Measurements from ENCODE around the gene FYN.
"Not testable (repeated sequence)": the region's sequence is repeated elsewhere in the genome, so short reads cannot be mapped to it uniquely, and the experiment has no call there.

Gene FYN
- 423 to 828 (median 514) reads per million in 3 experiments for total RNA-seq

DNA sequence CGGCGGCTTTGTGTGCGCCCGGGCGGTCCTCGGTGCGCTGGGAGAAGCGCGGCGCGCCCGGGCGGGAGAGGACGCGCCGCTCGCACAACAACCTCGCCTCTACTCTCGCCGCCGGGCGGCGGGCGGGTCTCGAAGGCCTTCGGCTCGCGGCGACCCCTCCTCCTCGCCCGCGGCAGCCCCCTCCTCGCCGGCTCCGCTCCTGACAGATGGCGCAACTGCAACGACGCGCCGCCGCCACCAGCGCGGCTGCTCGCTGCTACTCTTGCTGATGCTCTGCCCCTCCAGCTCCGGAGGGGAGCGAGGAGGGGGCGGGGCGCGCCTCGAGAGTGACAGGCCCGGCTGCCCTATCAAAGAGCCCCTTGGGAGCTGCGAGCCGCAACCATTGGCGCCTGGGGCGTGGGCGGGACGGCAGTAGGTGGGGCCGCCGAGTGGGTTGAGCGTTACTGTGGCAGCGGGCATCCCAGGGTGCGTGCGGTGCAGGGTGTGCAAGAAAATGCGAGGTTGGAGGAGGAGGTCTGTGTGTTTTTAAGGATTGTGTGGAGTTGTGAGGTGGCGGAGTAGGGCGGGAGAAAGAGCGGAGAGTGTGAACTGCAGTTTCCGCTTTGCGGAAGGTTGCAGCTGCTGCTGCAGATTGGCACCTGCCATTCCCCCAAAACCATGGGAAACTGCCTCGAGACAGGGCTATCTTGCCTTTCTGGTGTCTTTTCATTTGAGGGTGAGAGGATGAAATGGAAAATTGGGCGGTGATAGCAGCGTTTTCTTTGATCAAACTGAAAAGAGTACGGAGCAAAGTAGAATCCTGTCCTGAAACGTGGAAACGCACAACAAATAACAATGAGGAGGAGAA, at the start of gene FYN:
Gene FYN, minus strand, starts transcription at position 275 of the 847 bp plus-strand sequence. CDS start 153,401 bp downstream, outside the sequence.
- DNase-seq, result peak; percentile 98

DNA sequence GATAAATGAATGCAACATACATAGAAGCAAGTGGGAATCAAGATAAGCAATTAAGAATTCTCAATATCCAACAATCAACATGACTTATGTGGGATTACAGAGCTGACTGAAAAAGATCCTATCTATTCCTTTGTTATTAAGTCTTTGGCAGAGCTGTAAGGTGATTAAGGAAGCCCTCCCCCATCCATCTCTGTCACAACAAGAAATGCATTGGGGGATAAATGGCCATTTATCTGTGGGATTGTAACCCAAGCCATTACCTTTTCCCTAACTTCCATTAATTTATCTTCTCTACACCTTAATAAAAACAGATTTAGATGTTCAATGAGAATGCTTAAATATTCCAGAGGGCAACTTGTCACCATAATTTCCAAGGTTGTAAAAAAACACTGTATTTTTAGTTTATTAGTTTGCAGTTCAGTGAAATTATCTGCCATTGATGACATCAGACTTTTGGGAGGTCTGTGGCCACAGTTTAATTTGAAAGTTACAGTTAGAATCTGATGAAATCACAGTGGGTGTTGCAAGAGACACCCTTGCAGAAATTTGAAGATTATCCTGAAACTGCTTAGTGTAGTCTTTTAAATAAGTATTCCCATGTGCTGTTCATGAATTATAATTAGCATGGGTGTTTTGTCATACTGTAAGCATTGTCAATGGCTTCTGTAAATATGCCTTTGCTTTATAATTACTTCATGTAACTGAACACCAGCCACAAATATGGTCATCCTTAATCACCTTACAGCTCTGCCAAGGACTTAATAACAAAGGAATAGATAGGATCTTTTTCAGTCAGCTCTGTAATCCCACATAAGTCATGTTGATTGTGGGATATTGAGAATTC, 49.4 kb upstream of the FYN start:
- no peak for DNase-seq

GRCh38 chr6:111921103-111921502, 47.9 kb upstream of the FYN start:
- DNase-seq, result no peak

DNA sequence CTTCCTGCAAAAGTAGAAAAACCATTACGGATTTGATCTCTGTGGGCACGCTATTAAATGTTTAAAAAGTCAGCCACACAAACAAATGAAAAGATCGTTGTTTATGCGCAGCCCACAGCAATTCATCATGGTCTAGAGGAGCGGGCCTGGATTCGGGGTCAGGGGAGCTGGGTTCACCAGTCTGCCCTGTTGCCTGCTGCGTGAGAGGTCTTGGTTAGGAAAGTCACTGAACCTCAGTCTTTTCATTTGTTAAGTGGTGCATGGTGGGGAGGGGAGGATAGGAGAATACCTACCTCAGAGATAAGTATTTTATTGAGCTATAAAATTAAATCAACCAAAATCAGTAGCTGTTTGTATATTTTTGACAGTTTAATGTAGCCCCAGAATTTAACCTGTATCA, 47.3 kb upstream of the FYN start:
- DNase-seq, result no peak

DNA sequence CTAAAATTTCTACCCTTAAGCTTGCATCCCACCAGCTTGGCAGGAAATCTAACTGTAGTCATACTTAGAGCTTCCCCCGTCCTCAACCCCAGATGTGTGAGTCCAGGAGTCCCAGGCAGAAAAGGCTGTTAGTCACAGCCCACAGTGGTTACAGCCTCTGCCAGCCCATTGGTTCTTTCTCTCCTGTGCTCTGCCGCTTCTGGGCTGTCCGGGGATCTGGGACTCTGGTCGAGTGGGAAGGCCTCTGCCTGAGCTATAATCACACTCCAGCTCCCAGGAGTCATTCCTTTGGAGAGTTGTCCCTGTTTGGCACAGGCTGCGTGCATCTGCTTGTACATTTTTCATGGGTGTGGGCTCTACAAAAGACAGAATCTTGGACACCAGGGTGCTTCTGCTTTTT, 45.6 kb upstream of the FYN start:
- no peak for DNase-seq

DNA sequence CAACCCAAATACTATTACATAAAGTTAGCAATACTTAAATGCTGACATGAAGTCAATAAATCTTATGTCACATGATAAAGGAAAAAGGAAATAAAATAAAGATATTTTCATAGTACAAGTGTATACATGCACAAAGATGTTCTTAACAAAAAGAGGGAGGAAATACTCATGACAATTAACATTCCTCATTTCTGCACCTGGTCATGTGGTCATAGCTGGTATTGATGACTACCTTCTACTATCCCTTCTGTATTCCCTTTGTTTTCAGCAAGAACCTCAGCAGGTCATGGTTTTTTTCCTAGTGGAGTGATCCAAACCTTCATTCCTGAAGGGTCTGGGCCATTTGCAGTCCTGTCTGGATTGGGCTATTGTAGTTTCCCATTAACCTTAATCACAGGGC, 43.5 kb upstream of the FYN start:
- no peak for DNase-seq

DNA sequence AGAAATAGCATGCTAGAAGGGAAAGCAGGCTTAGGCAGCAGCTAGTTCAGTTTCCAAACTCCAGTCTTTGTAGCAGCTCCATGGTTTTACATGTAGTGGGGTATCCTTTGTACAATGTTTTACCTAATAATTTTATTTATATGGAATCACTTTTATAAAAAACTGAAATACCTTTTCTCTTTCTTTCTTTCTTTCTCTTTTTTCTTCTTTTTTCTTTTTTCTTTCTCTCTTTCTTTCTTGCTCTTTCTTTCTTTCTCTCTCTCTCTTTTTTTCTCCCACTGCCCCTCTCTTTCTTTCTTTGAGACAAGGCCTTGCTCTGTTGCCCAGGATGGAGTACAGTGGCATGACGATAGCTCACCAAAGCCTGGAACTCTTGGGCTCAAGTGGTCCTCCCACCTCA, 41.4 kb upstream of the FYN start:
- no peak for DNase-seq

- no peak for DNase-seq
Measured at GRCh38 chr6:111912904-111913303, 39.7 kb upstream of the FYN start.

DNA sequence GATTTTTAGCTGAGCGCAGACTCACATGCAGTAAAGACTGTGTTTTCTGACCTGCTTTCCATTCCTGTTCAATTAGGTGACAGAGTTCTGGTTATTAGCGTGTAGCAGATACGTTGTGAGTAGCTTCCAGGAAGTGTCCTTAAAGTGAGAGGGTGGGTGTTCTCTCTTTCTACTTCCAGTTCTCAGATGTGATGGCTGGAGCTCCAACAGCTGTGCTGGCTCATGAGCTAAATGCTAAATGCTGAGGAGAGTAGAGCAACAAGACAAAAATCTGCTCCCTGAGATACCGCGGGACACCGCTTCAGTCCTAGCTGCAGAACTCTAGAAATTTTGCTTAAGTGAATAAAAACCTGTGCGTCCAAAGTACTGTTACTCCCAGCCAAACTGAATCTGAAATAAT, 38.2 kb upstream of the FYN start:
- no peak for DNase-seq

- DNase-seq, result no peak
Measured at GRCh38 chr6:111909238-111909637, 36.0 kb upstream of the FYN start.

DNA sequence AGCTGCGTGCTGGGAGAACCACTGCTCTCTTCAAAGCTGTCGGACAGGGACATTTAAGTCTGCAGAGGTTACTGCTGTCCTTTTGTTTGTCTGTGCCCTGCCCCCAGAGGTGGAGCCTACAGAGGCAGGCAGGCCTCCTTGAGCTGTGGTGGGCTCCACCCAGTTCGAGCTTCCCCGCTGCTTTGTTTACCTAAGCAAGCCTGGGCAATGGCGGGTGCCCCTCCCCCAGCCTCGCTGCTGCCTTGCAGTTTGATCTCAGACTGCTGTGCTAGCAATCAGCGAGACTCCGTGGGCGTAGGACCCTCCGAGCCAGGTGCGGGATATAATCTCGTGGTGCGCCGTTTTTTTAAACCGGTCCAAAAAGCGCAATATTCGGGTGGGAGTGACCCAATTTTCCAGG, 35.1 kb upstream of the FYN start:
- not testable (repeated sequence) for DNase-seq

- DNase-seq, result no peak
Measured at GRCh38 chr6:111900735-111901134, 27.5 kb upstream of the FYN start.

GRCh38 chr6:111899531-111899930, 26.3 kb upstream of the FYN start:
- no peak for DNase-seq

DNA sequence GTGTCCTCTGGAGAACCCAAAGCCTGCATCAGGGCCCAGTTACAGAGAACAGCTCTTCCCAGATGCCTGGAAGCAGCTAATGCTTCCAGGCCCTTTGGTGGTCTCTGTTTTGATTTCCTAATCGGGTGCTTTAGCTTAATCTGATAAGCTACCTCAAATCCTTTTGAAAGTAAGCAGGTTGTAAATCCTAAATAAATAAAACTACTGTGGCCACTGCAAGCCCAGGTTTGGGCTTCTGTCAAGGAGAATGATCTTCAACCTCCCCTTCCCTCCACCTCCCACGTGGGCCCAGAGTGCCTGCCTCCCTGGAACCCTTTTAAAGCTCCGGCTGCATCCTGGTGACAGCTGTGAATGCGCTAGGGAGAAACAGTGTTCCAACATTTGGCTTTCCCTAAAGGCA, 25.2 kb upstream of the FYN start:
- no peak for DNase-seq

DNA sequence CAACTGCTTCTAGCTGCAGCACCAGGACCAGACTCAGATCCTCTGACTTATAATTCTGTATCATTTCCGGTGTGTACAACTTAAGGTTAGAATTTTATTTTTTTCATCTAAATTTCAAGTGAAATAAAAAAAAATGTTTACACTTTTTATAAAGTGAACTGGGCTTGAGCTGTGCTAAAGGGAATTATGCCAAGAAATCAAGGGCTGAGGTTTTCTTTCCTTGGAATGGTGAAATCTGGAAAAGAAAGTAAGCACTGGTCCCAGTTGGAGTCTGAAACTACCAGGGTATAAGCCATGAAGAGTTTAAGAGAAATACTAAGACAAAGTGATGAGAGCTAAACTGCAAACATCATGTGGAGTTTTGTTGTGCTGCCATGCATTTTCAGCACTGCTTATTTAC, 21.7 kb upstream of the FYN start:
- DNase-seq, result no peak

DNA sequence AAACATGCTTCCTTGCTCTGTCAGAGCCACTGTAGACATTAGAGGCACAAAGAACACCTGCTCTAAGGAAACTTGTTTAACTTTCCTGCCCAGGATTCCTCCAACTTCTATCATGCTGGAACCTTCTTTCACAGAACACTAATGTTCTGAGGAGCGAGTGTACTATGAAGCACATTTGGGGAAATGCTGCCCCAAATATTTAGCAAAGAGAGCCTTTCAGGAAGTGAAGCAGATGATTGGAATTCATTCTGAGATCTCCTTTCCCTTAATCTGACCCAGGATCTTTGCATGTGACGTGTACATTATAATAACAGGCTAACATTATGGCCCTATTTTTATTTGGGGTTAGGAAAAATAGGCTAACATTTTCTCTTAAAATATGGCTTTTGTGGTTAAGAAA, 21.0 kb upstream of the FYN start:
- DNase-seq, result no peak

- DNase-seq, result no peak
Measured at GRCh38 chr6:111892431-111892830, 19.2 kb upstream of the FYN start.

DNA sequence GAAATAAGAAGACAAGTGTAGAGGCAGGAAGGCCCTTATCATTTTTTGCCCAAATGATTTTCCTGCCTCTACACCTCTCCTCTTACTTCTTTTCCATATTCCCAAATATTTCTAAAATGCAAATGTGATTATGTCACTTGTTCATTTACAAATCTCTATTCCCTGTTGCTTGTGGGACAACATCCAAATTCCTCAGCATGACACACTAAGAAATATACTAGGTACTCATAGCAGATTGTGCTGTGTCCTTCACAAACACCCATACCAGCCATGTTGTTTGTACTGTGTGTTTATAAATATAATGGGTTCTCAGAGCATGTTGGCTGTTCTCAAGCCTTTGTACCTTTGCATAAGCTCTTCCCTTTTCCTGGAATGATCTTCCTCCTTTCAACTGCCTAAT, 17.7 kb upstream of the FYN start:
- no peak for DNase-seq

DNA sequence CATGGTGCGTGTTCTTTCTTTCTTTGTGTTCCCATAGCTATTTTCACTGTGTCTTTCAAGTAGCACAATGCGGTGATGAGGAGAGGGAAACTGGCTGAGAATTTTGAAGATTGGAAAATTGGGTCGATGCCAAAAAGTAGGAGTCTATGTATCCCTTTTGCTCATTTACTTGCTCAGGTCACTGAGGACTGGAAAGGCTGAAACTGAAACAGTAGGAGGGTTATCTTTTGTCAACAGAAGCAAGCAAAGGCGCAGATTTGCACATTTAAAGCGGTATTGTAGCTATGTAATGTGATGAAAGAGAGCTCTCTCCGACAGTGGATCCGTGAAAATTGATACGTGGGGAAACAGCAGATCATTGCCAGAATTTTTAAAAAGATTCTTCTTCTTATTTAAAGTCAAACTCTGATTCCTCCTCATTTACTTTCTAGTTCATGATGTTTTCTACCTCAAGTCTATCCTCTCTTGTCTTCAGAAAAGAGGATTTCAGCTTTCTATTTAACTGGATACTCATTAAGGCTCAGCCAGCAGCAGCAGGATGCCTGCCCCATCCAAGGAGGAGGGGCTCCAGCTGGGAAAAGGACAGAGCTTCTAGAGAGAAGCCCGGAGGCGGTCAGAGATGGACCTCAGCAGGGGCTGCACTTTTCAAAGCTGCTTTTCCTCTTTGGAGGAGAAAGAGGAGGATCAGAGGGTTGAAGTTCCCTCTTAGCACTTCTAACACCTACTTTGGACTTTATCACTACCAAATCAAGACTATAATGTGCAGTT, 15.9 kb upstream of the FYN start:
- no peak for DNase-seq

- DNase-seq, result not testable (repeated sequence)
Measured at GRCh38 chr6:111886793-111887192, 13.5 kb upstream of the FYN start.

DNA sequence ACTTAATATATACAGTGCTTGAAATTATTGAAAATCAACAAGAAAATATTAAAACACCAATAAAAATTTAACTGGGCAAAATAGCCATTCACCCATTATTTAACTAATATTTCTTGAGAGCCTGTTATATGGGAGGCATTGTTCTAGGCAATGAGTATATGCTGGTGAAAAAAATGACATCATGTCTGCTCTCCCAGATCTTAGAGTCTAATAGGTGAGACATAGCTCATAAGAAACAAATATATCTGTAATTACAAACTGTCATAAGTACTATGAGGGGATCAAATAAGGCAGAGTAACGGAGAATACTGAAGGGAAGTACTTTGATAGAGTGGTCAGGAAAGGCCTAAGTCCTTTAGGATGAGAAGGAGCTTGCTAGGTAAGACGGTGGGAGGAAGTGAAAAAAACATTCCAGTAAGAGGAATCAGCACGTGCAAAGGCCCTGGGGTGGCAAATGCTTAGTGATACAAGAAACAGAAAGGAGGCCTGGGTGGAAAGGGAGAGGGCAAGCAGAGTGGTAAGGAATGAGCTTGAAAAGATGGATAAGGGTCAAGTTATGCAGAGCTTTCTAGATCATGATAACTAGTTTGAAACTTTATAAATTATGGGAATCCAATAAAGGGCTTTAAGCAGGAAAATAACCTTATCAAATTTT, 12.2 kb upstream of the FYN start:
- DNase-seq, result no peak

DNA sequence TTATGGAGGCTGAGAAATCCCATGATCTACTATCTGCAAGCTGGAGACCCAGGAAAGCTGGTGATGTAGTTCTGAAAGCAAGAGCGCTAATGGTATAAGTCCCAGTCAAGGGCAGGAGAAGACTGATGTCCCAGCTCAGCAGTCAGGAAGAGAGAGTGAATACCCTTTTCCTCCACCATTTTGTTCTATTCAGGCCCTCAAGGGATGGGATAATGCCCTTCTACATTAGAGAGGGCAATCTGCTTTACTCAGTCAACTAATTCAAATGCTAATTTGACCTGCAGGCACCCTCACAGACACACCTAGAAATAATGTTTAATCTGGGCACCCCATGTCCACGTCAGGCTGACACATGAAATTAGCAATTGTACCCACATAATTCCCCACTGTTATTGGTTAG, 10.8 kb upstream of the FYN start:
- DNase-seq, result no peak
